ENCODE results near the gene RAI14.

DNA sequence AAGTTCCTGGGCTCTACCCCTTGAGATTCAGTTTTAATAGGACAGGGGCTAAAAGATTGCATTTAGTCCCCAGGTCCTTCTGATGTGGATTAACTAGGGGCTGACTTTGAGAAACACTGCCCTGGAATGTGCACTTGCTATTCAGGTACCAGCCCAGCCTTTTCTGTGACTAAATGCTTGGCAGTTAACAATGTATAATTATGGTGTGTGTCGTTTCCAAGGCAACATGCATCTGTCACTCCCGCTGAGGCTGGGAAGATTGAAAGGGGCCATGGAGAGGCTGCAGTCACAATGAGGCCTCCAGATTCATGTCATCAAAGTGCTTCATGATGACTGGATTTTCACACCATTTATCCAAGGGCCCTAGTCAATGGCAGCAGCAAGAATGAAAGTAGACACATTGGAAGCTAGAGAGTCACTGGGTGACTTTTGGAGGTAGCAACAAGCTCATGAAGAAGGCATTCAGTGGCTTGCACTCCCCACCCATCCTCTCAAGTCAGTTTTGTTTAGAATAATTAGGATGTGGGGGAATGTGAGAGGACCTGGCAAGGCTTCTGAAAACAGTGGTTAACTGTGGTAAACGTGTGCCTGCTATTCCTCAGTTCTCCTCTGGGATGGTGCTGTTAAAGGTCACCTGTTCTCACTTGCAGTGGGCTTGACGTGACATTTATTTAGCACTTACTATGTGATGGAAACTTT, 28.3 kb downstream of the RAI14 start:
- TF ChIP-seq, protein P1, sequence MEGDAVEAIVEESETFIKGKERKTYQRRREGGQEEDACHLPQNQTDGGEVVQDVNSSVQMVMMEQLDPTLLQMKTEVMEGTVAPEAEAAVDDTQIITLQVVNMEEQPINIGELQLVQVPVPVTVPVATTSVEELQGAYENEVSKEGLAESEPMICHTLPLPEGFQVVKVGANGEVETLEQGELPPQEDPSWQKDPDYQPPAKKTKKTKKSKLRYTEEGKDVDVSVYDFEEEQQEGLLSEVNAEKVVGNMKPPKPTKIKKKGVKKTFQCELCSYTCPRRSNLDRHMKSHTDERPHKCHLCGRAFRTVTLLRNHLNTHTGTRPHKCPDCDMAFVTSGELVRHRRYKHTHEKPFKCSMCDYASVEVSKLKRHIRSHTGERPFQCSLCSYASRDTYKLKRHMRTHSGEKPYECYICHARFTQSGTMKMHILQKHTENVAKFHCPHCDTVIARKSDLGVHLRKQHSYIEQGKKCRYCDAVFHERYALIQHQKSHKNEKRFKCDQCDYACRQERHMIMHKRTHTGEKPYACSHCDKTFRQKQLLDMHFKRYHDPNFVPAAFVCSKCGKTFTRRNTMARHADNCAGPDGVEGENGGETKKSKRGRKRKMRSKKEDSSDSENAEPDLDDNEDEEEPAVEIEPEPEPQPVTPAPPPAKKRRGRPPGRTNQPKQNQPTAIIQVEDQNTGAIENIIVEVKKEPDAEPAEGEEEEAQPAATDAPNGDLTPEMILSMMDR (conservative IDR thresholded peaks at IDR 0.05) = no peak; the same call in 1 of the 2 replicates
- no peak for TF ChIP-seq ZFX (IDR thresholded peaks at IDR 0.05)

All from C4-2B (cell line).